Frontal cortex (tissue), 4 donors: Measurements from ENCODE around the gene RHBDF1. TPM values are rescaled to one million over a fixed set of nuclear protein-coding genes. Genes with fewer than 3 reads are reported as not detected.

ENCODE experiments used
- DNase-seq, 2 donors: peaks; one replicate each; pipeline ENCODE4 v3.0.0; 2012; ENCODE audit warnings: low spot score in 2 of 2
- FAIRE-seq: peaks from 2 replicates; lab custom pipeline; 2012; peaks lifted over from hg19 to GRCh38; lab: Jason Lieb, UNC
- total RNA-seq: library from RNA; depleted of rRNA; stranded (reverse); fragments of >200 nt; gene quantifications from one replicate; pipeline ENCODE4 v1.2.3, GENCODE V29; 2014
- donor health status: control.
- donor health status: control.
- donor health status: control.

RHBDF1 gene
- total RNA-seq, 1 donor from 2014 or later = 1.6 TPM

DNA sequence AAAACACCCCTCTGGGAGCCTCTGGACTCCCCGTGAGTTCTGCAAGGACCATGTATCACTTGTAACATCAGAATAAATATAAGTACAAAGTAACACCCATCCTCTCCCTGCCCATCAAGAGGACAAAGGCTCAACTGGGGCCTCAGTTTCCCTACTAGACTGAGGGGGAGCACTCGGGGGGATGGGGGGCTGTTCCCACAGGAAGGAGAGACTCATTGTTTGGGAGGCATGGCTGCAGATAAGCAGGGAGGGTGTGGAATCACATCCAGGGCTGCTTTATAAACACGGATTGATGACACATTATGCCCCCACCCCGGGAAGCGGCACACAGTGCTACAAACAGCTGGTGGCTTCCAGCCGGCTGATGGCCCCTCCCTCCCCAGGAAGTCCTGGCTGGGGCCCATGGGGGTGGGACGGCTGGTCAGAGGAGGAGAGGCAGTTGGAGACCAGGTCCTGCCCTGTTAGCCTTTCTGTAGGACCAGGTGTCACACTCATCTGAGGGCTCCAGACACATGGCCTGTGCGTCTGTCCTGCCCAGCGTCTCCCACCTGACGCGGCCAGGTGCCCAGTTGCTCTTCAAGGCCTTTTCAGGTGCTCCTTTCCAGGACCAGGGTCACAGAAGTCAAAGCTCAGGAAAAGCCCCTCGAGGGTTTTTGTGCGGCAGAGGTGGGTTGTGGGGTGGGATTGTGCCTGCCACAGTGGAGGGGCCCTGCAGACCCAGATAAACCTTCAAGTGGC, 4.3 kb upstream of the RHBDF1 start:
- DNase-seq (peak; percentile 70 to 75), FAIRE-seq (no peak)

DNA sequence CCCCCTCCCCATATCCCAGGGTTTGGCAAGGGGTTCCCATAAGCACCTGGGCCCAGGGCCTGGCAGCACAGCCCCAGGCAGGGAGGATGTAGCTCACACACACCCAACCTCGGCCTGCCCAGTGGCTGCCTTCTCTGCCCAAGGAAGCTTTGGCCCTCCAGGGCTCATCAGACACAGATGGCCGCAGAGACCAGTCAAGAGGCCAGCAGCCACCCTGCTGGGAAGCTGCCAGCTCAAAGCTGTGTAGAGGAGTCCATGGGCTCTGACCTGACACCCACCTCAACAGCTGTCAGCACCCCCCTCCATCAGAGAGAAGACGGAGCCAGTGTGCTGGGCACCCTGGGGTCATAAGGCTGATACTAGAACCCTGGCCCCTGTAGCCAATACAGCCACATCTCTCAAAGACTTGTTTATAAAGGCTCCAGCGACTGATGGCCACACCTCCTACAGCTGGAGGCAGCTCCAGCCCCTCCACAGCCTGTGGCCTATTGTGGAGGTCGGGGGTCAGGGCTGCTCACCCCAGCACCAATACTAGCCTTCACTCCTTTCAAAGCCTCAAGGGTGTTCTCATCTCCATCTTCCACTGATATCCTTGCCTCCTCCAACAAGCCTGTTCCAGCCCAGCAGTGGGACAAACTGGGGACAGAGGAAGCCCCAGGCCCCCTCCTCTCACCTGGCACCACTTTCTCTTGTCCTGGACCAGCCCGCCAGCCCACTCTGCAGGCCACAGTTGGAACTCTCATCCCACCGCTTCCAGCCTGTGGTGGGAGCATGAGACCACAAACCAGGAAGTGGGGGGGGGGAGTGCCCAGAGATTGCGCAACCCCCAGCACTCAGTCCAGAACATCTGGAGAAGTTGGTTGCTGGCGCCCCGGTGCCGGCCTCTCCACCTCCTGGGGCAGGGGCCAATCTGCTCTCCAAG, 3.4 kb upstream of the RHBDF1 start:
- DNase-seq = no peak
- FAIRE-seq = no peak

DNA sequence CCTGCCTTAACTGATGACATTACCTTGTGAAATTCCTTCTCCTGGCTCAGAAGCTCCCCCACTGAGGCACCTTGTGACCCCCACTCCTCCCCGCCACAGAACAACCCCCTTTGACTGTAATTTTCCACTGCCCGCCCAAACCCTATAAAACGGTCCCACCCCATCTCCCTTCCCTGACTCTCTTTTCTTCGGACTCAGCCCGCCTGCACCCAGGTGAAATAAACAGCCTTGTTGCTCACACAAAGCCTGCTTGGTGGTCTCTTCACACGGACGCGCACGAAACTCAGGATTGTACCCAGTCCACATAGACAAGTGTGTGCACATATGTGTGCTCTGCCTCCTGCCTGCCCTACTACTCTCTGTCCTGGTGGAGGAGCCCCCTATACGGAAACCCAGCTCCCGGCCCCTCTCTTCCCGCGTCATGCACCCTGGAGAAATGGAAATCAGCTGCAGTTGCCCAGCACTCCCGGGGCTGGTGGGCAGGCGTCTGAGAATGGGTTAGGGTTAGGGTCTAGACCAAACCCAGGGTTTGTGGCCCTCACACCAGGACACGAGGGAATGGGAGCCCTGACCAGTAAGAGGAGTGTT, 2.4 kb upstream of the RHBDF1 start:
- no peak for FAIRE-seq
- DNase-seq = no peak

DNA sequence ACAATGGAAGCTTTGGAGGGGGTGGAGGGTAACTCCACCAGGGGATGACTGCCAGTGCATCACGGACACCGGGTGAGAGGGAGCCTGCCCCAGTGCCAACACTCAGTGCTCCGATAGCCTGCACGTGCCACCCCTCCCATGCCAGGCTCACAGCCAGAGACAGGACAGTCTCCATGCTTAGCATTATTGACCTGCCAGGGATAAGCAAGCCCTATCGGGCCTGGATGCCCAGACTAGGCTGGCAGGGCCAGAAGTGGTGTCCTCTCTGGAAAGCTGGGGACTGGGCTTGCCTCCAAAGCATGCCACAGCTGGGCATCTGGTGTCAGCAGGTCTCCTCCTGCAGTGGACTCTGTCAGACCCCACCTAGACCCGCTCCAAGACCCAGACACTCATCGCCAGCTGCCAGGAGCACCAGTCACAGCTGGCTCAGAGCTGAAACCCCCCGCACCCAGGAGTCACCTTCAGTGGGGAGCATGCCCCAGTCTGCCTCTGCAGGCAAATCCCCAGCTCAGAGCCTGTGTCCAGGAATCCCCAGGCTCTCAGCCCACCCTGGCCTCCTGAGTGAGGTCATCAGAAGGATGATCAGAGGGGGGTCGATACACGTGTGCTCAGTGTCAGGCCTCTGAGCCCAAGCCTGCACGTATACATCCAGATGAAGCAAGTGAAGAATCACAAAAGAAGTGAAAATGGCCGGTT, 1.8 kb upstream of the RHBDF1 start:
- FAIRE-seq (no peak), DNase-seq (no peak)

DNA sequence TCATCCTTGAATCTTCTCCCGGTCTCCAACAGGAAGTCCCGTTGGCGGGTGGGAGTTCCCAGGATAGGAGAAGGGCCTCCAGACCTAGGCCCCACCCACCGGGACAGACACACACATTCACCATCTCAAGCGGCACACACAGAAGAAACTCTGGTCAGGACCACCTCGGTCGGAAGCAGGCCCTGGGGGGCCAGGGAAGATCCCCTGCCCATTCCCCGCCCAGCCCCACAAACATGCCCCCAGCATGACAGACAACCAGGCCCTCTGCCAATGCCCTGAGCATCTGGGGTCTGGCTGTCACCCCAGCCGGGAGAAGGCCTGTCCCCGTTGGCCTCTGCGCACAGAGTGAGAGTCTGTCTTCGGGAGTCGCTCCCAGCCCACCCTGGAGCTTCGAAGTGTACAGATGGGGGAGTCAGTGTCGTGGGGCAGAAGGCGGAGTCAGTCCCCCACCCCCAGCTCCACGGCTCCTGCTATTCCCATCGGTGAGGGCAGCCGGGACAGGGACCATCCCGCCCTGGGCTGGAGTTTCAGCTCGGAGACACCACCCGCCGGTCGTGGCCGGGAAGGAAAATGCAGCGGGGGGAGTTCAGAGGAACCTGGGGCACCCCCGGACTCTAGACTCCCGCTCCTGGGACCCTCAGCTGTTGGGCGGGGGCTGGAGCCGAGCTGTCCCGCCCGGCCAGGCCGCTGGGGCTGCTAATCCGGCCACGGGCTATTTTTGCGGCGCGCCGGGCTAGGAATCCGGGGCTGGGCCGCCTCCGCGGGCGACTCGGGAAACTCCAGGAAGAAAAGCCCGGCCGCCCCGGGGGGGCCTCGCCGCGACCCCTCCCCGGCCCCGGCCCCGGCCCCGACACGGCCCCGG, 660 bp downstream of the RHBDF1 start:
- DNase-seq = no peak
- FAIRE-seq = no peak

DNA sequence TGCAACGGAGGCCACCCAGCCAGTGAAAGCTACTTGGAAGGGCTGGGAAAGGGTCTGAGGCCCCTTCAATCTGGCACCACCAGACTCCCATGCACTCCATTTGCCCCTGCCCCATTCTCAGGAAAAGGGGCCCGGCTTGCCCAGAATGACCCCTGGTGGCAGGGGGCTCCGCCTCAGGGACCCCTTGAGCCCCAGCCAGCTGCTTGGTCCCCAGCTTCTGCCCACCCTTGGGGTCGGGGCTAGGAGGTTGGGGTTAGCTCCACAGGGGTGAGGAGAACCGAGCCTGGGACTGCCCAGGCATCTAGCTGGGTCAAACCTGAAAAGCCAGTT, 1.3 kb downstream of the RHBDF1 start:
- no peak for DNase-seq
- FAIRE-seq = no peak

DNA sequence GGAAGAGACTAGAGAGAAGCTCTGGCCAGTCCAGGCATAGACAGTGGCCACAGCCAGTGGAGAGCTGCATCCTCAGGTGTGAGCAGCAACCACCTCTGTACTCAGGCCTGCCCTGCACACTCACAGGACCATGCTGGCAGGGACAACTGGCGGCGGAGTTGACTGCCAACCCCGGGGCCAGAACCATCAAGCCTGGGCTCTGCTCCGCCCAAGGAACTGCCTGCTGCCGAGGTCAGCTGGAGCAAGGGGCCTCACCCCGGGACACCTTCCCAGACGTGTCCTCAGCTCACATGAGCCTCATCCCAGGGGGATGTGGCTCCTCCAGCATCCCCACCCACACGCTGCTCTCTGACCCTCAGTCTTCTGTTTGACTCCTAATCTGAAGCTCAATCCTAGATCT, 3.2 kb downstream of the RHBDF1 start:
- no peak for FAIRE-seq
- DNase-seq = no peak

DNA sequence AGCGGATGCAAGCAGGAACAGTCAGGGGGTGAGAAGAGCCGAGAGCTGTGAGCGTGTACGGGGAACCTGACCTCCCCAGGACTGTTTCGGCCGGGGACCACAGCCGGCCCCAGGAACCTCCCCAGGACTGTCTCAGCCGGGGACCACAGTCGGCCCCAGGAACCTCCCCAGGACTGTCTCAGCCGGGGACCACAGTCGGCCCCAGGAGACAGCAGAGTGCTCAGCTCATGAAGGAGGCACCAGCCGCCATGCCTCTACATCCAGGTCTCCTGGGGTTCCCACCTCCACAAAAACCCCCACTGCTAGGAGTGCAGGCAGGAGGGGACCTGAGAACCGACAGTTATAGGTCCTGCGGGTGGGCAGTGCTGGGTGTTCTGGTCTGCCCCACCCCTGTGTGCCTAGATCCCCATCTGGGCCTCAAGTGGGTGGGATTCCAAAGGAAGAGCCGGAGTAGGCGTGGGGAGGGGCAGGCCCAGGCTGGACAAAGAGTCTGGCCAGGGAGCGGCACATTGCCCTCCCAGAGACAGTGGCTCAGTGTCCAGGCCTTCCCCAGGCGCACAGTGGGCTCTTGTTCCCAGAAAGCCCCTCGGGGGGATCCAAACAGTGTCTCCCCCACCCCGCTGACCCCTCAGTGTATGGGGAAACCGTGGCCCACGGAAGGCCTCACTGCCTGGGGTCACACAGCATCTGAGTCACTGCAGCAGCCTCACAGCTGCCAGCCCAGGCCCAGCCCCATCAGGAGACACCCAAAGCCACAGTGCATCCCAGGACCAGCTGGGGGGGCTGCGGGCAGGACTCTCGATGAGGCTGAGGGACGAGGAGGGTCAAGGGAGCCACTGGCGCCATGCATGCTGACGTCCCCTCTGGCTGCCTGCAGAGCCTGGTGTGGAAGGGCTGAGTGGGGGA, 4.3 kb downstream of the RHBDF1 start:
- DNase-seq (no peak), FAIRE-seq (no peak)

DNA sequence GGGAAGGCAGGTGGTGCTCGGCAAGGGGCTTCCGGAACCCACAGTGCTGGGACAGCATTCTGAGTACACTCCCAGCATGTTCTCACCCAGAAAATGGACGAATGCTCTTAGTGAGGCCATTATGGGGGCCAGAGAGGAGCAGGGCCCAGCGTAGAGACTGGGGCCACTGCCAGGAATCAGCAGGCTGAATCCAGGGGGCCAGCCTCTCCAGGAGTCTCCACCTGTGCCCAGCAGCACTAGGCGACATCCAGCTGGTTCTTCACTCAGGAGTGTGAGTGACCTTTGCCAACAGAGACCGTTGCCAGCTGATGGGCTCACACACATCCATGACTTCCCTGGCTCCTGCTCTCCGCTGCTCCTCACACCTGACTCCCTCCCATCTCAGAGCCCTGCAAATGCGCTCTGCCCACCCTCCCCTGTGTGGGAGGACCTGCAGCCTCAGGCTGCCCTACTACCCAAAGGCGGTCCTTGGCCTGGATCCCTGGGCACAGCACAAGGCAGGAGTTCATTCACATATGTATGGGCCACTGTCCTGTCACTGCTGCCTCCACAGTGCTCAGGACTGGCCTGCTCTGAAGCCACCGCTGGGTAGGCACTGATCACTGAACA, 5.1 kb downstream of the RHBDF1 start:
- FAIRE-seq (no peak), DNase-seq (no peak)

DNA sequence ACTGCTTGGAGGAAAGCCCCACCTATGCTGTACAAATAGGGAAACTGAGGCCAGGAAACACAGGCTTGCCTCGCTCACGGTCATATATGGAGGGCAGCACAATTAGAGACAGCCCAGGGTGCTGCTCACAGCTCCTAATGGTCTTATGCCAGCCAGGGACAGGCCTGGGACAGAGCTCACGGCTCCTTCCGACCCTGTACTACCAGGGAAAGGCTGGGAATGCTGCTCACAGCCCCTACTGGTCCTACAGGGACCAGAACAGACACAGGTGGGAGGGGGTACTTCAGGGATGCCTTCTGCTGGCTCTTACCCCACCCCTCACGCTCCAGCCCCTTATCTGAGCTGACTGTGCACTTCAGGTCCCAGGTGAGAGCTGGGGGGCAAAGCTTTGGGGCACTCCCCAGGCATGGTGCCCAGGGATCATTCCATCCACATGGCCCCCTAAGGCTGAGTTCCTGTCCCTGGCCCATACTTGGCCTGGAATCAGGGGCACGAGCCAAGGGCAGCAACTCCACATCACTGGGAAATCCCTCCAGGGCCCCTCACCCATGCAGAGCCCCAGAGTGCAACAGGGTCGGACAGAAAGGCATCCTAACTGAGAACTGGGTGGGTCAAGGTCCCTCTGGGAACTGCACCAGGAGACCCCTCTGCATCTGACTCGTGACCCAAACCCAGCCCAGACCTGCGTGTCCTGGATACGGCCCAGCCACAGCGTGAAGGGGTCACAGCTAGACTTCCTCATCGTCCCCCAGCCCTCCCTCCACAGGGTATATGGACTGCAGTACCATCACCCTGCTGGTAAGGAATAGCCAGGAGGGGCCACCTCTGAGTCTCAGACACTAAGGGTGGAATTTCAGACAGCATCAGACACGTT, 5.9 kb downstream of the RHBDF1 start:
- no peak for DNase-seq
- no peak for FAIRE-seq

DNA sequence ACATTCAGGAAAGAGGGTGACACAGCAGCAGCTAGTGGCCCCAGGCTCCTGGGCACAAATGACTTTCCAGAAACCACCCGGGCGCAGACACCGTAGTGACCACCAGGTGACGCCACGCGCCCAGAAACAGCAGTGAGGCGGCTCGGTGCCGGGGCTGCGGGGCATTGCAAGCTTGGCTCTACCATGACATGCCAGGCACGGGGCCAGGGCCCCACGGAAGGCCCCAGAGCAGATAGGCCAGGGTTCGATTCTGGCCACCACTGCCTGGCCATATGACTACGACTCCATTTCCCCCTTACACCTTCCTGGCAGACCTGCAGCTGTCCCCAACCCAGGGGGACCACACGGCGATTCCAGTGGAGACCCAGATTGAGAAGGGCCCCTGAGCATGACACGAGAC, 6.7 kb downstream of the RHBDF1 start:
- DNase-seq (peak; percentile 85 to 89), FAIRE-seq (no peak)

DNA sequence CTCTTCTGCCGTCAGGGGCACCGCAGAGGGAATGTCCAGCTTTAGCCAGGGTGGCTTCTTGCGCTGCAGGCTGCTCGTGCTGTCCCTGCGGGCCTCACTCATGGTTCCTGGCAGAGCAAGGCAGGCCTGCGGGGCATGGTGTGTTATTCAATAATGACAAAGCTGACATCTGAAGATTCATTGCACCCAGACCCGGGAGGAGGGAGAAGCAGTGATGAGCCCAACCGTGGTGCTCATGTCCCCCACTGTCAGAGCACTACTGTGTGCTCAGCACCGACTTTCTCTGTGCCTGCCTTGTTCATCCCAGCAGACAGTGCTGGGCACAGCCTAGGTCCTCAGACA, 7.5 kb downstream of the RHBDF1 start:
- FAIRE-seq = no peak

DNA sequence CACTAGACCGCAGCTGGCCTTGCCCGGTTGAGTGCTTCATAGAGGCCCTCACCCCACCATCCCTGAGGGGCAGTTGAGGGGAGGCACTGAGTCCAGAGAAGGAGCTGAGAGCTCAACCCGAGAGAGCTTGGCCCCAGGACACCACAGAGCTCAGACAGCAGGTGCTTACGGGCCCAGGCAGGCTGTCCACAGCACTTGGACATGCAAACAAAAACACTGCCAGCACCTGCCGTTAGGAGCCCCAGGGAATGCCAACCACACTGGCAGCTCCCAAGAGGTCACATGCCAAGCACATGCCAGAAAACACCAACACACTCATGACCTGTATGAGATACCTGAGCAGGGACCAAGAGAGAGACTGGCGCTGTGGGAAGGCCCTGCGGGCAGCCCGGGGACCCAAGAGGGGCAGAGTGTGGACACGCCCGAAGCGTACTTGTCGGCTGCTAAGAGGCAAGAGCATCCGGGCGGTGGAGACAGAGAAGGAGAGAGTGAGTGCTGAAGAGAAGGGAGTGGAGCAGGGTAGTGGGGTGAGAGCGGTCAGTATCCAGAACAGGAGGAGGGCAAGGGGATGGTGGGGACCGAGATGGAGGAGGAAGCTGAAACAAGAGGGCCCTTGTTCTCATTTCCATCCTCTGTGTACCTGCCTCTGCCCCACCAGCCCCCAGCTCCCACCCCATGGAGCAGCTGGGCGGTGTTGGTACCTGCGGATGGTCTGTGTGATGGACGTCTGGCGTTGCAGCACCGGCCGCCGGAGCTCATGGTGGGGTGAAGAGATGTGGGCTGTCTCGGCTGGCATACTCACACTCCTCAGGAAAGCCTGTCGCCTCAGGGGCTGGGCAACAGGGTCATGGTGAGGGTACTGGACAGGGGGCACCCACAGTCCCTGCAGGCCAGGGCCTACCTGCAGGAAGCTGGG, 8.2 kb downstream of the RHBDF1 start:
- FAIRE-seq (no peak), DNase-seq (no peak)

More for the DNA sequence above, 7.5 kb downstream of the RHBDF1 start:
- no peak for DNase-seq

DNA sequence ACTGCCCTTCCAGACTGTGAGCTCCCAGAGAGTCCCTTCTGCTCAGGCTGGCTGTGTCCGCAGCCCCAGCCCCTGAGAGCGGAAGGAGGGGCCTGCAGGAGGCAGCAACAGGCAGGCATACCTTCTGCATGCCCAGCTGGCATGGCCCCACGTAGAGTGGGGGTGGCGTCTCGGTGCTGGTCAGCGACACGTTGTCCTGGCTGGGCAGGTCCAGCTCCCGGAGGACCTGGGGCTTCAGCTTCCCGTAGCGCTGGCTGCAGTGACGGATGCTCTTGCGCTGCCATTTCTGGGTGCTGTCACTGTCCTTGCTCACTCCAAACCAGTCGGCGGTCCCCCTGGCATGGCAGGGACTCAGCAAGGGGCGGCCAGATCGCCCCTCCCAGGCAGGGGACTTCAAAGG, 9.0 kb downstream of the RHBDF1 start:
- FAIRE-seq (no peak), DNase-seq (no peak)

DNA sequence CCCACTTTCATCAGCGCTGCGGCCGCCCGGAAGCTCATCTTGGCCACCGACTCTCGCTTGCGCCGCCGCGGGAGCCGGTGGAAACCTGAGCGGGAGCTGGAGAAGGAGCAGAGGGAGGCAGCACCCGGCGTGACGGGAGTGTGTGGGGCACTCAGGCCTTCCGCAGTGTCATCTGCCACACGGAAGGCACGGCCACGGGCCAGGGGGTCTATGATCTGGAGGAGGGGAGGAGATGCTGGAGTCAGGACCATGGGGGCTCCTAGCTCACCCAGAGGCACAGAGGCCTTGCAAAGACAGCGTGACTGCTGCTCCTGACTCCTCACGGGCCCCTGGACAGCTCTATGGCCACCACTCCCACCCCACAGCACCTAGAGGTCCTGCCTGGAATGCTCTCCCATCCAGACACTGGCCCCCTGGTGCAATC, 9.5 kb downstream of the RHBDF1 start:
- FAIRE-seq = no peak
- no peak for DNase-seq

DNA sequence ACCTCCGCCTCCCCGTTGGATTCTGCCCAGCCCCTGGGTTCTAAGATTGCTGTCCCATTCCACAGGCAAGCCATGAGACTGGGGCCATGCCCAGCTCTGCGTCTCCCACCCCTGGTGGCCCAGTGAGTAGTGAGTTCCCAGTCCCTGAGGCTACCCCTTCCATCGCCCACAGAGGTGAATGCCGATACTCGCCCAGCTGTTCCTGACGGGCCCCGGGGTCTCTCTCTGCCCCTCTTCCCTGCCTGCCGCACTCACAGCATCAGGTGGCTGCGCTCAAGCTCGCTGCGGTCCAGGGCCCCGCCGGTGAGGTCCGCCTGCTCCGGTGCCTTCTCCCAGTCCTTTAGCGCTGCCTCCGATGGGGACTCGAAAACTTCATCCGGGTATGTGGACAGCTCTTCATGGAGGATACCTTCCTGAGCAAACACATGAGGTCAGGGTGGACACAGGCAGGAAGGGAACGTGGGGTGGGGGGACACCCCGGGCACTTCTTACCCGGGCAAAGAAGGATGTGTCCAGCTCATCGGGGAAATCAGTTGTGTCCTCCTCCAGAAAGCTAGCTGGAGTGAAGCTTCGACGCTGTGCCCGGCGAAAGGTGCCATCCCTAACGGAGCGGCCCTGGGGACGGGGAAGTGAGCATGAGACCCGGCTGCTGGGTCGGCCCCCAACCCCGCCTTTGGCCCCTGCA, 10.0 kb downstream of the RHBDF1 start:
- DNase-seq (no peak), FAIRE-seq (no peak)
